NCI-H1092 treated with DMSO at 0.1 percent for 48 hours (cell line): Measurements from ENCODE around the gene TTLL11.

Source experiments
- DNase-seq: peaks from one replicate; lab custom pipeline; 2025; lab: John Stamatoyannopoulos, UW

Gene TTLL11

GRCh38 chr9:121878271-121878822 lies 214.8 kb downstream of the TTLL11 start:
- no peak for DNase-seq

DNA sequence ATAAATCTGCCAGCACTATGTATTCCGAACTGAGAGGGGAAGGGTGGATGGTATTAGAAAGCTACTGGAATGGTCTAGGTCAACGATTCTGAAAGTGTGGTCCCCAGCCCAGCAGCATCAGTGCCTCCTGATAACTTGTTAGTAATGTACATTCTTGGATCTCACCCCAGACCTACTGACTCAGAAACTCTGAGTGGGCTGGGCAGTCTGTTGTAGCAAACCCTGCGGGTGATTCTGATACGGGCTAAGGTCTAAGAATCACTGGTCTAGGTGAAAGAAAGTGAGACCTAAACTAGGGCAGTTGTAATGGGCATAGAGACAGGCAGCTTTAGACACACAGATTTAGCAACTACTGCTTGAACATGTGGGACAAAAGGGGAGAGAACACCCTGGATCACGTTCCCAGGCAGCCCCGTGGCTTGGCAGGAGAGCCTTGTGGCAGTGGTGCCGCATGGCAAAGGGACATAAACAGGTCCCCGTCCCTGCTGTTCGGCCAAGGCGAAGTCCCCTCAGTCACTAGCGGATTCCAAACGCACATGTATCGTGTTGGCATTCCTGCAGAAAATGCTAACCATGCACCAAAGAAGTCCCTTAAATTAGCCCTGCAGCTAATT lies 216.3 kb downstream of the TTLL11 start:
- DNase-seq = no peak

DNA sequence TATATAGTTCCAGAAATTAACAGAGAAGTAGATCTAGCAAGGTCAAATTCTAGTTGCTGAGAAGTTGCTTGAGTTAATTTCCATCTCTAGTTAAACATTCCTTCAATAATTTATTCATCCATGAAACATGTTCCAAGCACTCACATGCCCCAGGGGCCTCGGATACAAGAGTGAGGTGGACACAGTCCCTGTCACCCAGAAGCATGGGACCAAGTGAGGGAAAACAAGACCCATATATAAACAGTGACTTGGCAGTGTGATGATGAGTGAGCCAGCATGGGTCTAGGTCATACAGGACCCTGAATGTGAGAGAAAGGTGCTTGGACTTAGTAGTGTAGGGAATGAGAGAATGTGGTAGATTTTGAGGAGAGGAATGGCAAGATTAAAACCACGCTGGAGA lies 216.9 kb downstream of the TTLL11 start:
- DNase-seq = no peak

- DNase-seq = no peak
Observed at GRCh38 chr9:121874524-121874923, 218.6 kb downstream of the TTLL11 start.

DNA sequence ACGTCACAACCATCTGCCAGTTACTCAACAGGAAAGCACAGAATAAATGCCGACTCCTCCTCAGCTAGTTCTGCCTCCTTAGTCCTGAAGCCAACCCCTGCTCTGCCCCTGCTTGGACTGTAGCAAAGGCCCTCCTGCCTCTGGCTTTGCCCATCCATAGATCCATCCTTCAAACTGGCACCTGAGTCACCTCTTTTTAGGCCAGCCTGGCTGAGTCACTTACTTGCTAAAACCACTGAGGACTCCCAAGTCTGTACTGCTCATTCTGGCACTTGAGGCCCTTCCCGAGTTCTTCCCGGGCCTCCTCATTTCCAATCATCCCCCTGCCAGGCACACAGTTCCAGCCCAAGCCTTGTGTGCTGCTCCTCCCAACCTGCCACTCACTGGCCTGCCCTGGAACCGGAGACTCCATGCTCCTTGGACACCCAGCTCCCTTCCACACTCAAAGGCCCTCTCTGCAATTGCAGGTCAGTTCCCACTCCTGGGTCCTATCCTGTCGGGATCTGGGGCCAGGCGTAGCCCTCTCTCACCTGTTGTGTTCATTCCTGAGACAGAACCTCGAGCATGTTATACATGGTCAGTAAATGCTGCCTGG lies 221.6 kb downstream of the TTLL11 start:
- DNase-seq = no peak

DNA sequence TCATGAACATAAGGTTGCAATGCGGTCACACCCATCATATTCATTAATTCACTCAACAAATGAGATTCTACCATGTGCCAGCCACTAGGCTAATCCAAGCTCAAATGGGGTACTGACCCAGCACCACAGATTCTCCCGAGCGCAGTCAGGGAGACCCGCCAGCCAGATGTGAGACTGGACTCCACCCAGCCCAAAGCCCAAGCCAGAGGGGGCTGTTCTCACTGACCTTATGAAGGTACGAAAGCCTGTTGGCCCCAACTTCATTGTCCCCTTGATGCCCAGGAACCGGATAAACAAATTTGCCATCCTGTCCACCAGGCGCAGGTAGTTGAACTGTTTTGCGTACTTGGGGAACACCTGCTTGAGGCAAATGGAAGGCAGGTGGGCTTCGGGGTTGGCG lies 222.8 kb downstream of the TTLL11 start:
- no peak for DNase-seq

DNA sequence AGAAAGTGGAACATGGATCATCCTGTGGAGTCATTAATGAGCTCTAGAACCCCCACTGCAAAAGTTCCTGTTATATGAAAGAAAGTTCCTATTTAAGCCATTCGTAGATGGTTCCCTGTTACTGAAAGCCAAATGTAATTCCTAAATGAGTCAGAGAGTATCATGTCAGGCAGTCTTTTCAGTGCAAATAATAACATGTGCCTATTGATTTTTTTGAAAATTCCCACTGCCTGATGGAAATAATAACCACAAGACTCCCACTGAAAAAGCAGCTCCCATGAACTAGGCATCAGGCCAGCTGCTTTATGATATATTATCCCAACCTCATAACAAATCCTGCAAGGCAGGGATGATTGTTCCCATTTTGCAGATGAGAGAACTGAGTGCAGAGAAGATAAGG lies 224.5 kb downstream of the TTLL11 start:
- DNase-seq = no peak

DNA sequence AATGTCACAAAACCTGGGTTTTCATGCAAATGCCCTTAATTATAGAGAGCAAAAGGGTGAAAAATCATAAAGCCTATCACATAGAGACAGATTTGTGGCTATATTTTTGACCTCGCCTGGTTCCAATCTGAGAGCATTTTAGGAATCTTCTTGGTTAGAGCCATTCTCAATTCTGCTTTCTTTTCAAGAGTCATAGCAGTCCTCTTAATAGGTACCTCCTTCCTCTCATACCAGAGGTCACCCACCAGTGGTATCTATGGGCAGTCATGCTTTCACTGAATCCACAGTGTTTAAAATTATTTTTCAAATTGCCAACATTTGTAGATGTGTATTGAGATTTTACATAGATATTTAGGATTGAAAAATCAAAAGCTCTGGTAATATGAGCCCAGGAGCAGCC lies 226.2 kb downstream of the TTLL11 start:
- no peak for DNase-seq

DNA sequence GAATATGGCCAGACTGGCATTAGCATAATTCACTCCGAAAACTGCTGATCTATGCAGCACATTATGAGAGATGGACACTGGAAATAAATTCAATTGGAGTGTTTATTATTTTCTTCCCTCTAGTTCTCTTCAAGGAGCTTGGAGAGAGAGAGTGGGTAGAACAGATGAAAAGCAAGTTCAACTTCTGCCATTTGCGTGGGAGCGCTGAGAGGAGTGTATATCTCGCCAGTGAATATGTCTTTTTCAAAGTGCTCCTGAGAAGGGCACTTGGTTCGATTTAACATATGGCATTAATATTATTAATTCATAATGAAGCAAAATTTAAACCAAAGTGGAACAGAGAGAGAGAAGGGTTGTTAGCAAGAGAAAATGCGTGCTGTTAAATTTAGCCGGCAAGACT lies 227.2 kb downstream of the TTLL11 start:
- DNase-seq = no peak

GRCh38 chr9:121865060-121865459 lies 228.0 kb downstream of the TTLL11 start:
- no peak for DNase-seq

- DNase-seq = no peak
Observed at GRCh38 chr9:121863955-121864354, 229.2 kb downstream of the TTLL11 start.

DNA sequence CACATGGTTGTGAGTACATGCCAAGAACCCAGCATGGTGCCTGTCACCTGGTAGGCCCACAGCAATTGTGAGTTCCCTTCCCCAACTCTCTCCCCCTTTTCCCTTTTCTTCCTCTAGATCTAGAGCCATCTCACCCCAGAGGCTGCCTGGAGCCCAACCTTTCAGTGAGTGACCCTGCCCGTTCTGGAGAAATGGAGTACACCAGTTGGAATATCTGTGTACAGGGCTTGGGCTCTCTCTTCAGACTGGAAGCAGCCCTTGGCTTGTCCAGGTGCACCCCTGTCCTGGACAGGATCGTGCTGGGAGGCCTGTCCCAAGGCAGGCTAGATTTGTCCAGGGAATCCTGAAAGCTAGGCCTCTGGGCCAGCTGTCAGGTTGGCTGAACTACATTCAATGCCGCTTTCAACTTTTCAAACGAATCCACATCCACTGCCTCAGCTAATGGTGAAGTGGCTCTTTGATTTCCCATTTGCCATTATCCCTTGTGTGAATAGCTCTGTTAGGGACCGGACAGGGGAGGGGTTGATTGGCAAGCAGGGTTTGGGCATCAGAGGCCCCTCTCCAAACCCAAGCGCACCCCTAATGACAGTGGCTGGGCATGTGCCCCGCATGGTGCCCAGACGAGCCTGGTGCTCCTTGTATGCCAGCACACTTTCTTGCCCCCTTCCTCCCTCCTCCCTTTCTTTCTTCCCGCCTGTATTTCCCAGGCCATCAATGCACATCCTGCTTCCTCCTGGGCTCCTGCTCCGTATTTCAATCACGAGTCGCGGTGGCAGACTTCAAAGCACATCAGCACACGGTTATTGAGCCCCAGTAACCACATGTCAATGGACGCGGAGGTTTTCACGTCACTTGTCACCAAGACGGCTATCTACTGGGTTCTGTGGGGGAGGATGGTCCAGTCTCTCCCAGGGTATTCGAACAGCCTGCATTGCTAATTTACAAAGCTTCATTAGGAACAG lies 230.5 kb downstream of the TTLL11 start:
- no peak for DNase-seq

GRCh38 chr9:121861501-121862180 lies 231.5 kb downstream of the TTLL11 start:
- no peak for DNase-seq

DNA sequence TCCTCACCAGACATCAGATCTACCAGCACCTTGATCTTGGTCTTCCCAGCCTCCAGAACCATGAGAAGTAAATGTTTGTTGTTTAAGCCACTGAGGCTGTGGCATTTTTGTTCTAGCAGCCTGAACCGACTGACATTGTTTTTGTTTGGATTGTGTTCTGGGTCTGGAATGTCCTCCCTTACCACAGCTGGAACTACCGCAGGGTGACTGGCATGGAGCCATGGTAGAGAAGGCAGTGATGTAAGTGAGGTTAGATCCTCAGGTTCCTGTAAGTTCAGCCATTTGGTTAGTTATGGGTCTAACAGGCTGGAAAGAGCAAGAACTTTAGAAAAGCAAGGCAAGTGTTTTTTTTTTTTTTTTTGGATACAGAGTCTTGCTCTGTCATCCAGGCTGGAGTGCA lies 232.4 kb downstream of the TTLL11 start:
- no peak for DNase-seq

DNA sequence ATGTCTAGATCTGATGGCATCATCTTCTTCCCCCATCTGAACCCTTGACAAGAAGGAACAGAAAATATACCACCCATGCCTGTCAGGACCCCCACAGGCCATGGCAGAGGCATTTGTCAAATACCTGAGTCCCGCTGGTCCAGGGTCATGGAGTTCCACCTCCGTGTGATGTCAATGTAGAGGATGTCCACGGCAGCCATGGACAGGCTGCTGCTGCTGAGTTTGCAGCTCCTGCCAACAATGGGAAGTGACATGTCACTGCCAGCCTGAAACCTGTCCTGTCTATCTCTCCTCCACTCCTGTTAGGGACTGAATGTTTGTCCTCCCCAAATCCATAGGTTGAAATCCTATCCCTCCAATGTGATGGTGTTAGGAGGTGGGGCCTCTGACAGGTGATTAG lies 232.9 kb downstream of the TTLL11 start:
- DNase-seq = no peak

GRCh38 chr9:121859646-121860045 lies 233.5 kb downstream of the TTLL11 start:
- DNase-seq = no peak

GRCh38 chr9:121858788-121859187 lies 234.3 kb downstream of the TTLL11 start:
- DNase-seq = no peak

DNA sequence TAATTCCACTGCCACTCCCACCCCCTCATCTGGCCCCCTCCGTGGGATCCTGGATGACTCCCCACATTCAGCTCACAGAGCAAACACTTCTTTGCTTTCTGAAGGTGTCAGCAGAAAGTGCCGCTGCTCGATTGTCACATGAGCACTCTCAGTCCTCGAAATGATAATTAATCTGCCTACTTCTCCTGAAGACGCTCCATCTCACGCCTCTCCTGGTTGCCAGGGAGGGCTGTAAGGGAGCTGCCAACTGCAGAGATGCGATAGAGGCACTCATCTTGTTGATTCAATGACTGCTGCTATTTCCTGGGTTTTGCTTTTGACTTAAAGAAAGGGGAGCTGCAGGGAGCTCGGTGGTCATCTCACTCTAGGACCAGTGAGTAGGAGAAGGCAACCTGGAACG lies 235.2 kb downstream of the TTLL11 start:
- peak; percentile 88 for DNase-seq

- DNase-seq = no peak
Observed at GRCh38 chr9:121855476-121855875, 237.6 kb downstream of the TTLL11 start.

DNA sequence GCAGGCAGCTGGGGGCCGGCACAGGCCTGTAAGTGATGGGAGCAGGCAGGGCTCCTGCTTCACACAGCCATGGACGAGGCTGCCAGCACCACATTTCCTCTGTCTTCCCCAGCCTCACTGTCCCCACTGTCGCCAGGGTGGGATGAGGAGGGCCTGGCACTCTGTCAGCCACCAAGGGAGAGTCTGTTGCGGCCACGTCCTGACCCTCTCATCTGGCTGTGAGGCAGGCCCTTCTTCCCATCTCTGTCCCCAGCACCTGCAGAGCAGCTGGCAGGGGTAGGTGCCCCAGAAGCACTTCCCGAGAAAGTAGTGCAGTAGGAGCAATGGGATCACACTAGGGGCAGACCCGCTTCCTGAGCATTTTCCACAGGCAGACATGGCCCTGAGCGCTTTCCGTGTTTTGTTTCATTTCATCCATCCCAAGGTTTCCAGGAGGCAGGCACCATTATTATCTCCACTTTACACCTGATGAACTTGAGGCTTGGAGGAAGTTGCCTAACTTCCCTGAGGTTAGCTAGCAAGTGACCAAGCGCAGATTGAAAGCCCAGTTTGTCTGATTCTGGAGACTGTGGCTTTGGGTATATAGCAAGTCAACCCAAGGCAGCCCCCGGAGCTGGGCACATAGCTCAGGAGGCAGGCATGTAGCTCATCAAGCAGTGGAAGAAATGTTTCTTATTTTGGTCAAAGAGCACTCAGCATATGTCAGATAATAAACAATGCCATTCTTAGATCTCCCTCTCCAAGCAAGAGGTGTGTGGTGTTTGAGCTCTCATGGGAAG lies 239.3 kb downstream of the TTLL11 start:
- DNase-seq = no peak
